ENCODE data around the gene PRR5.
"Not testable (repeated sequence)": the region's sequence is repeated elsewhere in the genome, so short reads cannot be mapped to it uniquely, and the experiment has no call there.

PRR5 gene, protein sequence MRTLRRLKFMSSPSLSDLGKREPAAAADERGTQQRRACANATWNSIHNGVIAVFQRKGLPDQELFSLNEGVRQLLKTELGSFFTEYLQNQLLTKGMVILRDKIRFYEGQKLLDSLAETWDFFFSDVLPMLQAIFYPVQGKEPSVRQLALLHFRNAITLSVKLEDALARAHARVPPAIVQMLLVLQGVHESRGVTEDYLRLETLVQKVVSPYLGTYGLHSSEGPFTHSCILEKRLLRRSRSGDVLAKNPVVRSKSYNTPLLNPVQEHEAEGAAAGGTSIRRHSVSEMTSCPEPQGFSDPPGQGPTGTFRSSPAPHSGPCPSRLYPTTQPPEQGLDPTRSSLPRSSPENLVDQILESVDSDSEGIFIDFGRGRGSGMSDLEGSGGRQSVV

DNA sequence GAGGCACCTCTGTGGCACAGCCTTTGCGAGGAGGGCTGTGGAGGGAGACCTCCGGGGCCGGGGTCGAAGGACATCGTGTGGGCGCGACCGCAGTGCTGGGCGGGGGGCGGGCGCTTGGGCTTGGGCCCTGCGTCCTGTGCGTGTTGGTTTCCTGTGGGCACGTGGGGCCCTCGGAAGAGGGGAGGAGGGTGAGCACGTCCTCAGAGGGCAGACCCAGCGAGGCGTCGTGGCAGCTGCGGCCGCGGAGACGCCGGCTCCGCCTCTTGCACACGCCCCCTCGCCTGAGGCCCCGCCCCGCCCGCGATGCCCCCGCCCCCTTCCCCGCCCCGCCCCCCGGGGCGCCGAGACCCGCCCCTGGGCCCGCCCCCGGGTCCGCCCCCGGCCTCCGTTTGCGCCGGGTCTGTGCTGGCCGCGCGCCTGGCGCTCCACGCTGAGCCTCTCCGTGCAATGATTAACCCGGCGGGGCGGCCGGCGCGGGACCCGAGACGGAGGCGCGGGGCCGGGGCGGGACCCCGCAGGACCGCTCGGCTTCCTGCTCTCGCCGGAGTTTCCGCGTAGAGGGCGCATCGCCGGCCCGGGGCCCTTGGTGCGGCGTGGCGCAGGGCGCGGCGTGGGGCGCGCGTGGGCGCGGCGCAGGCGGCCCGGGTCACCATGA, at the start of gene PRR5:
Gene PRR5 (plus strand): TSS at position 381 of the 655 bp plus-strand sequence. CDS start 271 bp downstream, at position 652.
- DNase-seq: no peak

DNA sequence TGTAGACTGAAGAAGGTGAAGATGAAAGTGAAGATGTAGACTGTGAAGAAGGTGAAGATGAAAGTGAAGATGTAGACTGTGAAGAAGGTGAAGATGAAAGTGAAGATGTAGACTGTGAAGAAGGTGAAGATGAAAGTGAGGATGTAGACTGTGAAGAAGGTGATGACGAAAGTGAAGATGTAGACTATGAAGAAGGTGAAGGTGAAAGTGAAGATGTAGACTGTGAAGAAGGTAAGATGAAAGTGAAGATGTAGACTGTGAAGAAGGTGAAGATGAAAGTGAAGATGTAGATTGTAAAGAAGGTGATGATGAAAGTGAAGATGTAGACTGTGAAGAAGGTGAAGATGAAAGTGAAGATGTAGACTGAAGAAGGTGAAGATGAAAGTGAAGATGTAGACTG, 49.1 kb upstream of the PRR5 start:
- not testable (repeated sequence) for DNase-seq

DNA sequence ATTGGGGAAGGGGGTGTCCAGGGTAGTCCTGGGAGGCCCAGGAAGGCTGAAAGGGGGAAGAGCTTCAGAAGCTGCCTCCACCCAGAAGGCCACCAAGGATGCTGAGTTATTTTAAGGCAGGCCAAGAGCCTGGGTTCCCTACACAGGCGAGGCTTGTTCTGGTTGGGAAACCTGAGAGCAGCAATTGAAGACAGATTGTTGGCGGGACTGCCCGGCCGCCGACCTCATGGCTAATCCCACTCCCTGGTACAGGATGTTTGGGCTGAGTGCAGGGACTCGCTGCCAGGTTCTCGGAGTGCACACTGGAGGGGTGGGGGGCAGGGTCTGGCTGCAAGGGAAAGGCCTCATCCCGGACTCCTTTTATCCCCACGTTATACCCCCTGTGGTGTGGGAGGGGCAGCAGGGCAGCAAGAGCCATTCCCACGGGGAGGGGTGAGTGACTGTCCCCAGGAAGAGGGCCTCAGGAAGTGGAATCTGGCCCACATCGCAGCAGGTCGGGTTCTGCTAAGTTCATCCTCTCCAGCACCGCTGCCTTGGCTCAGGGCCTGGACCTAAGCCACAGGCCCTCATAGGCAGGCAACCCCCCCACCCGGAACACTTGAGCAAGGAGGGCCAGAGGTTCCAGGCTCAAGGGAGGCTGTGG, 43.6 kb upstream of the PRR5 start:
- no peak for DNase-seq

DNA sequence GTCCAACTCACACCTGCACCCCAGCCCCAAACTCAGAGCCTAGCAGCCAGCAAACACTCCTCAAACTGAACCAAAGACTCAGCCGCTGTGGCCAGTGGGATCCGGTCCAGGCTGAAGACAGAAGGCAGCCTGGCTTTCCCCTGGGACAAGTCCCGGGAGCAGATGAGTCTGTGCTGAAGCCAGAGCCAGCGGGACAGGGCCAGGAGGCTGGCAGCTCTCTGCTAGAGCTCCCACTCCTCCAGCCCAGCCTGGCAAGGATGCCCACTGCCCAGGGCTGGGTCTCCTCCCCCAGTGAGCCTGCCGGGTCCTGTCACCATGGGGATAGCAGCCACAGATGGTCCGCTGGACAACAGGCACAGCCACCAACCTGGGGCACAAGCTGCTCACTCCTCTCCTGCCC, 42.9 kb upstream of the PRR5 start:
- no peak for DNase-seq

DNA sequence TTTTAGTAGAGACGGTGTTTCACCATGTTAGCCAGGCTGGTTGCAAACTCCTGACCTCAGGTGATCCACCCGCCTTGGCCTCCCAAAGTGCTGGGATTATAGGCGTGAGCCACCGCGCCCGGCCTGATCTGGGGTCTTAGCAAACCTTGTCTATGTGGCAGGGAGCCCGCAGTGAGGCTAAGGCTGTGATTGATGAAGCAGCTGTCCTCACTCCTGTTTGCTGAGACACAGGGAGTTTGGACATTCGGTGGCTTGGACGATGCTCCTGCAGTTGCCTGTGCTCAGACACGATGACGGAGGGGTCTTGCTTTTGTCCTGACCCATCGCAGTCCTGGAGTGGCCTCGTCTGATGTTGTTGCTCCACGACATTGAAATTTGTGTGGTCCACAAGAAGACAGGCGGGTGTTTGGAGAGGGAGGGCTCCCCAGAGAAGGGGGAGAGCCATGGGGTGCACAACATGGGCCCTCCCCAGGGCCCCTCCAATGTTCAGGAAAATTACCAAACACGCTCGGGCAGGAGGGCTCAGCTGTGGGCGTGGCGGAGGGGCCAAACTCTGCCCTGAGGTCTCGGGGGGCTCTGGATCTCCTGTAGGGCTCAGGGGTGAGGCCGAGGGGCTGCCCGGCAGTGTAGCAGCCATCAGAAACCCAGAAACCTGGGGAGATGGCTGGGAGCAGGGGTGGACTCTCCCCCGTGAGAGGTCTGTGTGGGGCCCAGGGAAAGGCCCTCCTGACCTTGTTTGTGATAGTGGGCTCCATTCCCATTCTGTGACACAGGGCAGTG, 41.8 kb upstream of the PRR5 start:
- no peak for DNase-seq

DNA sequence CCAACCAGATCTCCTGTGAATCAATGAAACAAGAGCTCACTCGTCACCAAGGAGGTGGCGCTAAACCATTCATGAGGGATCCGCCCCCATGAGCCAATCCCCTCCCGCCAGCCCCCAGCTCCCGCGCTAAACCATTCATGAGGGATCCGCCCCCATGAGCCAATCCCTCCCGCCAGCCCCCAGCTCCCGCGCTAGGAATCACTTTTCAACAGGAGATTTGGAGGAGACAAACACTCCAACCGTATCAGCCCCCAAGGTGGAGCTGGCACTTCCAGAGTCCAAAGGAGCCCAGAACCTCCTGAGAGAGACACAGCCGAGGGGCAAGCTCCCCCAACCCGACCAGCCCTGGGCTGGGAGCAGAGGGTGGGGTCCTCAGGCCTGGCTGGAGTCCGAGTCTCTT, 40.9 kb upstream of the PRR5 start:
- DNase-seq: no peak

DNA sequence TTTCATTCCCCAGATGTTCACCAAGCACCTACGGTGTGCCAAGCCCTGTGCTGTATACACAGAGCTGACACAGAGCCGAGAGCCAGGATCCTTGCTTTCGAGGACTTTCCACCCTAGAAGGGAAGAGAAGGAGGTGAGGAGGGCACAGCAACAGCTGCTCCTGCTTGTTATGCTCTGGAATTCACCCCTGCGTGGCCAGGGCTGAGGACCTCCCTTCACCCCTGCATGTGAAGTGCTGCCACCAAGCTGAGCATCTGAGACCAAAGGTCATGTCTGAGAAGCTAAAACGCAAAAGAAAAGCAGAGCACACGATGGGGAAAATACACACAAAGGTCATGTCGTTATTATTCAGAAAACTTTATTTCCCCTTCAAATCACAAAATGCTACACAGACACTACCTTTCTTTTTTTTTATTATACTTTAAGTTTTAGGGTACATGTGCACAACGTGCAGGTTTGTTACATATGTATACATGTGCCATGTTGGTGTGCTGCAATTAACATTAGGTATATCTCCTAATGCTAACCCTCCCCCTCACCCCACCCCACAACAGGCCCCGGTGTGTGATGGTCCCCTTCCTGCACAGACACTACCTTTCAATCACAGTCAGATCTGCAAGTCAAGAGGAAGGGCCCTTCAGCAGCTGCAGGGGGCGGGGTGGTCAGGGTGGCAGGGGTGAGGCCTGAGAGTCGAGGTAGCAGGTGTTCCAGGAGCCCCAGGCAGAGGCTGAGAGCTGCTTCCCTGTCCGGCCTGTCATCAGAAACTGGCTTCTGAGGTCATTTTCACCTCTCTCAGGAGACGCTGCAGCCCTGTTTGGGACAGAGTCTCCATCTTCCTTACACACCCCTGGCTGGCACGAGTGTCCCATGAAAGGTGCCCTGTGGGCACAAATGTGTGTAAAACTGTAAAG, 40.1 kb upstream of the PRR5 start:
- DNase-seq: no peak

DNA sequence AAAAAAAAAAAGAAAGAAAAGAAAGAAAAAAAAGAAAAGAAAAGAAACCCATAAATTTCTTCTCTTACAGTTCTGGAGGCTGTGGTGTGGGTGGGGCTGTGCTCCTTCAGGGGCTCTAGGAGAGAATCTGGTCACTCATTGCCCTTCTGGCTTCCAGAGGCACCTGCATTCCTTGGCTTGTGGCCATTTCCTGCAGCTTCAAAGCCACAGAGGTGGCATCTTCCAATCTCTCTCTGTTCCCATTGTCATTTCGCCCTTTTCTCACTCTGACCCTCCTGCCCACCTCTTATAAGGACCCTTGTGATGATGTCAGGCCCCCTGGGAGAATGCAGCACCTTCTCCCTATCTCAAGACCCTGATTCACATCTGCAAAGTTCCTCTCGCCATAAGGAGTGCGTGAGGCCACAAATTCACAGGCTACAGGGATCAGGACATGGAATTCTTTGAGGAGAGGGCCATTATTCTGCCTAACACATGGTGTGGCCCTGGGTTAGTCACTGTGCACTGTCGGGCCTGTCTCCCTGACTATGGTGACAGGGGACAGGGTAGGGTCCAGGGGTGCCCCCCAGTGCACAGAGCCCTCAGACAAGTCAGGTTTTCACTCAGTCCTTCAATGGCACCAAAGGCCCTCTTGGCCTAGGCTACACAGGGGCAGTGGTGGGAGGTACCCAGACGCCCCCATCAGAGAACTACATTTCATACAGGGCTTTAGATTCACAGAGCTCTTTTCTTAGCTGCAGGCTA, 38.6 kb upstream of the PRR5 start:
- no peak for DNase-seq

DNA sequence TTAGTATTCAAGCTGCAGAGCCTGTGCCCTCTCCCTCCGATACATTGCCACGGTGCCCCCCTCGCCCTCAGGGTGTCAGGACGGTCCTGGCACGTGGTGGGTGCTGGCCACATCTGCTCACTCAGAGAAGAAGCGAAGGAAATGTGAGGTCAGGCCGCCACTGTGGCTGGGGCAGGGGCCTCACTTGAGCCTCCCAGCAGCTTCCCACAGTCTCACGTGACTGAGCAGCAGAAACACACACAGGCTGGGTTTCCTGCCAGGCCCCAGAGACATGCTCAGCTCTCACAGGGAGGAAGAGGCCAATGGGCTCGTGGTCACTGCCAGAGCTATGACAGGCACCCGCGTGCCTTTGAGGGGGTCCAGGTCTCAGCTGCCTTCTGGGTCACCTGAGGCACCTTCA, 37.9 kb upstream of the PRR5 start:
- peak; percentile 93 for DNase-seq

DNA sequence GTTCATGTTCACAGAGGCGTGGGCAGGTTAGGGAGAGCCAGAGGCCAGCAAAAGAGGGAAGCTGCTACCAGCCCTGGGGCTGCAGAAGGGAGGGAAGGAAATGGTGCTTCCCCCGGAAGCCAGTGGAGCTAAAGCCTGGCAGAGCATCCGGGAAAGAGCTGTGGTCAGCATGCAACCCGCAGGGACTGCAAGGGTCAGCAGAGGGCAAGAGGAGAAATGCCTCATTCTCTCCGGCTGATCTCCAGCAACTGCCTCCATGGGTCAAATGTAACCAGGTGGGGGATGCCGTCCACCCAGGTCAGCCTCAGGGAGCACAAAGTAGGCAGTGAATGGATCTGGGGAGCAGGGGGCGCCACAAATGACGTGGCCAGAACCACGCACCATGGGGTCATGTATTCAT, 36.9 kb upstream of the PRR5 start:
- DNase-seq: peak; percentile 62

DNA sequence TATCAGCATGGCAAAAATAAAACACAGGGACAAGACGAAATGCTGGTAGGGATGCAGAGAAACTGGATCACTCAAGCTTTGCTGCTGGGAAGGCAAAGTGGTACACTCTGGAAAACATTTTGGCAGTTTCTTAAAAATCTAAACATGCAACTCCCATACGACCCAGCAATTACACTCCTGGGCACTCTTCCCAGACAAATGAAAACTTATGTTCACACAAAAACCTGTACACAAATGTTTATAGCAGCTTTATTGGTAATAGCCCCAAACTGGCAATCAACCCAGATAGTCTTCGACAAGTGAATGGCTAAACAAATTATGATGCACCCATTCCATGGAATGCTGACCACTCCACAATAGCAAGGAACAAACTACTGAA, 35.8 kb upstream of the PRR5 start:
- no peak for DNase-seq

DNA sequence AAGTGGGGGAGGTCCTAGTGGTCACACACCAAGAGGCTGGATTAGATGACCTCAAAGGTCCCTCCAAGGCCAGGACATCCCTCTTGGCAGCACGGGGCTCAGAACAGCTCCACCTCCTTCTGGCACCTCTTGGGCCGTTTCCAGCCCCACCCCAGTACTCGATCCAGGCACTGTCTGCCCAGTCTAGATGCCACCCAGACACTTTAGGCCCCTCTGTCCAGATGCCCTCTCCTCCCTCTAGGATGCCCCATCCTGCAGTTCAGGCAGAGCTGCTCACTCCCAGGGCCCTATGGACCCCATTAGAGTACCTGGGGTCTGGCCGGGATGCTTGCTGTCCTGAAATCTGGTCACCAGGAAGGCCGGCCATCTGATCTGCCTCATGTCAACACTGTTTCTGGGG, 34.7 kb upstream of the PRR5 start:
- no peak for DNase-seq

DNA sequence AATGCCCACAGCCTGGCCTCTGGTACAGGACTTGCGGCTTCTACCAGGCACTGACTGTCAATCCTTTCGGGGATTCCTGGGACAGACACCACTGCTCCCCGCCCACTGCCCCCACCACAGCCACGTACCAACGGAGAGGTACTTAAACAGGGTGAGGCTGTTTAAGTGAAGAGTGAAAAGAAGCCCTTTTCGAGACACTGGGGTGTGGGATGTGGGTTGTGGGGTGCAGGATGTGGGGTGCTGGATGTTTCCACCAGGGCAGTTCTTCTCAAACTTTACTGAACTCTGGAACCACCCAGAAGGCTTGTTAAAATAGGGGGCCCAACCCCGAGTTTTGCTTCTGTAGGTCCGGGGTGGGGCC, 34.2 kb upstream of the PRR5 start:
- no peak for DNase-seq

DNA sequence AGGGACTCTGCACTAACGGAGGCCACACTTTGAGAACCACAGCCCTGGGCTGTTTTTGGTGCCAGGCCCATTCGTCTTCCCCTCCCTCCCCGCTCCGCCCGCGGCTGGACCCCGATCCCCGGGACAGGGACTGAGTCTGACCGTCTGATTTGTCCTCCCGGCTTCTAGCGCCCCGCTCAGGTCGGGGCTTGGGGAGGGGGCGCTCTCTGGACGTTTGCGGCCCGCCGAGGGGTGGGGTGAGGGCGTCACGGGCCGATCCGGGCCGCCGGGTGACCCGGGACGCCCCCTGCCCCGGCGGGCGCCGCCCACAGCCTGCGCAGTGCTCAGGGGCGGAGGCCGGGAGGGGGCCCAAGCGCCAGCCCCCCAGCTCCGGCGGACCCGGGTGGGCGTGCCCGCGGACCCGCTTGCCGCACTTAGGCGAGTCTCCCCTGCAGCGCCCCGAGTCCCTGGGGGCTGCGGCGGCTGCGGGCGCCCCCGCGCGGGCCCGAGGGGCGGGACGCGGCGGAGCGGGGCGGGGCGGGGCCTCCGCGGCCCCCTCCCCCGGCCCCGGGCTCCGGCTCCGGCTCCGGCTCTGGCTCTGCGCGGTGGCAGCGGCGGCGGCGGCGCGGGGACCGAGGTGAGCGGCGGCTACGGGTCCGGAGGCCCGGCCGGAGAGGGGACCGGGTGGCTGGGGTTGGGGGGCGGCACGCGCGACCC, 33.7 kb upstream of the PRR5 start:
- DNase-seq: no peak

DNA sequence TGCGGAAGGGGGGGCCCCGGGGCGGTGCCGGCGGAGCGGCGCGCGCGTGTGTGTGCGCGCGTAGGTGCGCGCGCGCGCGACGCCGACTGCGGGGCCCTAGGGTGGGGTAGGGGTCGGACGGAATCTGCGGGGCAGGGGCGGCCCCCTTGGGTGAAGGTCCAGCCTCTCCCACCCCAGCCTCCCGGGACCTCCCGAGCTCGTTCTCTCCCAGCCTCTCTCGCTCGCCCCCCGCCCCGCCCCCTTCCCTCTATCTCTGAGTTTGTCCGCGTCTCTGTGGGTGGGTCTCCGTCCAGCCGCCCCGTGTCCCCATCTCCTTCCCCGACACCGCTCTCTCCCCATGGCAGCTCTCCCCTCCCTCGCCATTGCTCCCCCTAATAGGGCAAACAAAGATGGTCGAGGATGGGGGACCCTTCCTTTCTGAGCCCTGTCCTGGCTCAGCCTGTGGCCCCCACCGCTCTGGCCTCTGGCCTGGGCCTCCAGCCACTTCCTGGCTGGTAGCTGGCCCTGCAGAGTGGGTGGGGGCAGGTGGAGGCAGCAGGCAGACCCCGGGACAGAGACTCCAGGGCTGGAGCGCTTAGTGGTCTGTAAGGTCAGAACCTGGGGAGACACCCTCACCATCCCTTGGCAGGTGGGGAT, 33.0 kb upstream of the PRR5 start:
- DNase-seq: no peak

DNA sequence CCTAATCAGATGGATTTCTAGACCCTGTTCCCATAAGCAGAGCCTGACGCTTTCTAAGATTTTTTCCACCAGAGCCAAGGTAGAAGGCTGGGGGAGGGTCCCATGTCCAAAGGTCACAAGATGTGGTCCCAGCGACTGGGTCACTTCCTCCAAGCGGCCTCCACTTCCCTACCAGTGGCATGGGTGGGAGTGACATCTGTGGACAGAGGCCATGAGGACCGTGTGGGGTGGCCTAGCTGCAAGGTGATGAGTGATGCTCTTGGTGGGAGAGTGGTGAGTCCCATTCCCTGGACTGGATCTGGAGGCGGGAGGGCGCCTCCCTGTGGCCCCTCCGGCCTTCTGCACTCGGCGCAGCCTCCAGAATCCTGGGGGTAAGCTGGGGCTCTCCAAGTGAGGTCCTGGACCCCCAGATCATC, 32.4 kb upstream of the PRR5 start:
- peak; percentile 40 for DNase-seq

DNA sequence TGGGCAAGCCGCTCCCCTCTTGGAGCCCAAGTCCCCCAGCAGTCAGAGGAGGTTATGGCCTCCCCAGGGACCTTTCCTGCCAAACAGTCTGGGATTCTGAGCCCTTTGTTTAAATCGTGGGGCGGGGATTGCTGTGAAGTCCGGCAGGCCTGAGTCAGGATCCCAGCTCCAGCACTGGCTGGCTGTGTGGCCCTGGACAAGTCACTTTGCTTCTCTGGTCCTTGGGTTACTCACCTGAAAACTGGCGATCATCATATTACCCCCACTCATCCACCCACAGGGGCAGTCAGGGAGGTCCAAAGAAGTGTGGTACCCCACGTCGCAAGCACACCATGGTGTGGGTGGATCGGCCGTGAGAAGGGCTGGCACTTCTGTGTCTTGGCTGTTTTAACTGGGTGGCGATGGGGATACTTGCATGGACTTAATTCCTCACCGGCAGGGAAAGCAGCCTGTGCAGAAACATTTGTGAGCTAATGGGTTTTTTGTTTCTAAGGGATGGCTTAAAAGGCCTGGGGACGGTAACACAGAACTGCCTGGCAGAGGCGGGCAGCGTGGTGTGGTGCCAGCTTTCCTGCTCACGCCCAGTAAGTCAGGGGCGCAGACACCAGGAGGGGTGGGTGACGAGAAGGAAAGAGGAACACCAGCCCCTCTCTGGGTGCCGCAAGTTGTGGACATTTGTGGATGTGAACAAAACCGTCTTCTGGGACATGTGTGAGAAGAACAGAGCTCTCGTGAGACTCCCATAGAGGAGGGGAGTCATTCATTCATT, 31.6 kb upstream of the PRR5 start:
- DNase-seq: no peak

DNA sequence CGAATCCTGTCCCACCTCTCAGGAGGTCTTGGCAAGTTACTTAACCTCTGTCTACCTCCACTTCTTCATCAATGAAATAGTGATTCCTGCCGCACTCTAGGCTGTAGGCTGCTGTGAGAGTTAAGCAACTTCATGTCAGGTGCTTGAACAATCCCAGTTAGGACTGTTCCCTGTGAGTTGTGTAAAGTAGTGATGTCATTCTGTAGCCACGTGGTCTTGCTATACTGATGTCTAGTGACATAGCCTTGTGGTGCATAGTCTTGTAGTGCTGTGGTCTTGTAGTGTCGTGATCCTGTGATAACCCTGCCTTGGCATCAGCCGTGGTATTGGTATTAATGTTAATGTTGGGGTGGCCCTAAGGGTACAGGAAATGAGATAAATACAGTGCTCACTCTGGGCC, 30.3 kb upstream of the PRR5 start:
- no peak for DNase-seq

DNA sequence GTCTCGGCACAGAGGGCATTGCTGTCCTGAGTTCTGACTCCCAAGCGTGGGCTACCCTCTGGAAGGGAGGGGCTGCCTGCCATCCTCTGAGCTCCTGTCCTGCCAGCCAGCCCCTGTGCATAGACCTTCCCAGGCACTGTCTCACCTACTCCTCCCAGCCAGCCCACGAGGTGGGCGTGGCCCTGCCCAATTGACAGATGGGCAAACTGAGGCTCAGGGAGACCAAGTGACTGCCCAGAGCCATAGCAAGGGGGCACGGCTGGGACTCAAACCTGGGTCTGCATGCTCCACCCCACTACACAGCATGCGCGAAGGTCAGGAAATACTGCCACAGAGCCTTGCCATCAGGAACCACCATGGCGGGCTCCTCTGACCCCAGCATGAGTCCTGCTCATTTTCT, 29.4 kb upstream of the PRR5 start:
- no peak for DNase-seq

DNA sequence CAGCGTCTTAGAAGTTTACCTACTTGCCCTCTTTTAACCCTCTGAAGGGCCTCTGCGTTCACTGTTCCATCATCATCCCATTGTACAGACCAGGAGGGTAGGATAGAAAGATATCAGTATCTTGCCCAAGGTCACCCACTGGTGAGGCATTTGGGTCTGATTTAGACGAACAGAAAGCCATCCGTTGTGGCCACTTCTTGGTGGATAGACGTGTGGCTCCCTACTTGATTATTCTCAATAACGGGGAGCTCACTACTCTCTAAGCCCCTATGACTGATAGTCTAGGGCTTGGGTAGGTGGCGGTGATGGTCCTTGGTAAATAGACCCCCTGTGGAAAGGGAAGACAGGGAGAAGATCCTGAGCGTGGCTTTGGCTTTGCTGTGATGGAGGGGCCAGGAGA, 28.6 kb upstream of the PRR5 start:
- DNase-seq: no peak

Measured in GDM1 (cell line).